ENCODE results near the gene PTPRU.

The PTPRU gene

GRCh38 chr1:29319300-29320110 is 83.2 kb downstream of the PTPRU start:
- TF ChIP-seq FOXP2 (optimal IDR thresholded peaks at IDR 0.05; ENCODE audit: borderline replicate concordance, extremely low read depth, extremely low read length, insufficient read depth), result no peak
- no peak for TF ChIP-seq SIN3A (IDR thresholded peaks at IDR 0.05; ENCODE audit: borderline replicate concordance, insufficient read depth, low read length)
- TF ChIP-seq TAF1 (IDR thresholded peaks at IDR 0.05; ENCODE audit: borderline replicate concordance, insufficient read depth, low read length), result no peak
- no peak for TF ChIP-seq REST (IDR thresholded peaks at IDR 0.05; ENCODE audit: insufficient read depth in 1 of 2, low read depth in 2 of 2, low read length in 2 of 2)
- TF ChIP-seq POLR2AphosphoS5 (IDR thresholded peaks at IDR 0.05; ENCODE audit: low read depth, low read length), result no peak

GRCh38 chr1:29320156-29320940 is 84.0 kb downstream of the PTPRU start:
- TF ChIP-seq POLR2AphosphoS5 (IDR thresholded peaks at IDR 0.05; ENCODE audit: low read depth, low read length), result no peak
- no peak for TF ChIP-seq TAF1 (IDR thresholded peaks at IDR 0.05; ENCODE audit: borderline replicate concordance, insufficient read depth, low read length)
- TF ChIP-seq REST (IDR thresholded peaks at IDR 0.05; ENCODE audit: insufficient read depth in 1 of 2, low read depth in 2 of 2, low read length in 2 of 2), result no peak
- TF ChIP-seq FOXP2 (optimal IDR thresholded peaks at IDR 0.05; ENCODE audit: borderline replicate concordance, extremely low read depth, extremely low read length, insufficient read depth), result no peak
- TF ChIP-seq SIN3A (IDR thresholded peaks at IDR 0.05; ENCODE audit: borderline replicate concordance, insufficient read depth, low read length), result no peak

GRCh38 chr1:29321176-29321575 is 84.9 kb downstream of the PTPRU start:
- no peak for TF ChIP-seq REST (IDR thresholded peaks at IDR 0.05; ENCODE audit: insufficient read depth in 1 of 2, low read depth in 2 of 2, low read length in 2 of 2)
- no peak for TF ChIP-seq TAF1 (IDR thresholded peaks at IDR 0.05; ENCODE audit: borderline replicate concordance, insufficient read depth, low read length)
- no peak for TF ChIP-seq FOXP2 (optimal IDR thresholded peaks at IDR 0.05; ENCODE audit: borderline replicate concordance, extremely low read depth, extremely low read length, insufficient read depth)
- TF ChIP-seq SIN3A (IDR thresholded peaks at IDR 0.05; ENCODE audit: borderline replicate concordance, insufficient read depth, low read length), result no peak
- no peak for TF ChIP-seq POLR2AphosphoS5 (IDR thresholded peaks at IDR 0.05; ENCODE audit: low read depth, low read length)

GRCh38 chr1:29322147-29322694 is 85.9 kb downstream of the PTPRU start:
- no peak for TF ChIP-seq REST (IDR thresholded peaks at IDR 0.05; ENCODE audit: insufficient read depth in 1 of 2, low read depth in 2 of 2, low read length in 2 of 2)
- no peak for TF ChIP-seq FOXP2 (optimal IDR thresholded peaks at IDR 0.05; ENCODE audit: borderline replicate concordance, extremely low read depth, extremely low read length, insufficient read depth)
- no peak for TF ChIP-seq SIN3A (IDR thresholded peaks at IDR 0.05; ENCODE audit: borderline replicate concordance, insufficient read depth, low read length)
- no peak for TF ChIP-seq POLR2AphosphoS5 (IDR thresholded peaks at IDR 0.05; ENCODE audit: low read depth, low read length)
- no peak for TF ChIP-seq TAF1 (IDR thresholded peaks at IDR 0.05; ENCODE audit: borderline replicate concordance, insufficient read depth, low read length)
